Suppressor macrophage treated with lipopolysaccharide for 1 hour (primary cell): ENCODE results near the gene HEXA.

Experiments used
- DNase-seq, 3 donors: peaks; one replicate each; pipeline ENCODE4 v3.0.0-alpha.2; 2020 to 2022

The HEXA gene

GRCh38 chr15:72372361-72372760 is 3.5 kb downstream of the HEXA start:
- DNase-seq = no peak

- peak; percentile 63 to 91 (median 83) for DNase-seq
Observed at GRCh38 chr15:72369964-72370363, 5.8 kb downstream of the HEXA start.

DNA sequence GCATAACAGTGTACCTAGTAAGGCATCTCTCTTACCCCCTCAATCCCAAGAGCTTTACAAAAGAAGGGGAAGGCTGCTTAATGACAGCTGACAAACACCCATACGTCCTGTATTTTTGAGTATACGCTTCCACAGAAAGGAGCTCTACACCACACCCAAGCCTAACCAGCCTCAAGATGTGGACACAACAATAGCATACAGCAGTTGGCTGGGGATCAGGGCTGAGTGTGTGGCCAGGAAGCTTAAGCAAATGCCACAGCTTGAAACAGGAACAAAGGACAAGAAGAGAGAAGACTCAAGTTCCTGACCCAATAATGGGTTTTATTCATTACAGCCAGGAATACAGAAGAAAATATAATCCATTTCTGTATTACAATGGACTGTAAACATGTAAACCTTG is 6.9 kb downstream of the HEXA start:
- DNase-seq = peak; percentile 47 to 60 (median 53)

DNA sequence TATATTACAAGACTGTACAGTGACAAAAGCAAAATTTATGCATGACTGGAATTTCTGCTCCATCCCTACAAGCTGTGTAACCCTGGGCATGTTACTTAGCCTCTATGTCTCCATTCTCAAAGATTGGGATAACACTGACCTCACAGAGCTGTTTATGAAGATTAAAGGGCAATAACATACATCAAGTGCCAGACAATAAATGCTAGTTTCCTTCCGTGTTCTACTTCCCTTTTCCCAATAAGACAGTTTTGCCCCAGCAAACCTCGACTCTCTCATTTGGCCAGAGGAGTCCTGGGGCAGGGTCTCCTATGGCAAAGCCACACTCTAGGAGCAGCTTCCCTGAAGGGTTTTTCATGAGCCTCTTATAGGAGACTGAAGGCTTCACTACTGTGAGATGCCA is 7.5 kb downstream of the HEXA start:
- peak in 2 of 3 donors; percentile 39 to 40 for DNase-seq

GRCh38 chr15:72365844-72366243 is 10.0 kb downstream of the HEXA start:
- peak; percentile 70 to 76 (median 75) for DNase-seq

- peak in 2 of 3 donors; percentile 34 to 45 for DNase-seq
Observed at GRCh38 chr15:72361176-72361575, 14.6 kb downstream of the HEXA start.

DNA sequence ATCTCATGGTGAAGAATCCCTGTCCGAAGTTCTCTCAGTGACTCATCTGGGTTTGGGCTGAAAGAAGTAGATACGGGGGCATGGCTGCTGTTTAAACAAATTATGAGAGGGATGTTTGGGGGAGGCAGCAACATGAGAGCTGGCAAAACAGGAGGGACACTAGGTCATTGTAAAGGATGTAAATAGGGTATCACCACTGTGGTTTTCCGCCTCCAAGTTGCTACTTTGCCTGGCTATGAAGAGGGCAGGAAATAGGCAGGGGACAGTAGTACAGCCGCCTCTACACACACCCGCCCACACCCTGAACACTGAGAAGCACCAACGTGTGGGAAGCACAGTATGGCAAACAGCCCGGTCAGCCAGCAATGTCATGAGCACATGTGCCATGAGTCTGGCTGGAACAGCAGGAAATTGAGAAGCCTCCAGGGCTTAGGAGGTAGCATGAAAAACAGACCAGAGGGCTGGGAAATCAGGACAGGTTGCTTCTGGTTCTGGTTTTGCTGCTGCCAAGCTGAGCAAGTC is 17.1 kb downstream of the HEXA start:
- DNase-seq = peak; percentile 83 to 90 (median 86)

GRCh38 chr15:72358121-72358520 is 17.7 kb downstream of the HEXA start:
- DNase-seq = no peak

DNA sequence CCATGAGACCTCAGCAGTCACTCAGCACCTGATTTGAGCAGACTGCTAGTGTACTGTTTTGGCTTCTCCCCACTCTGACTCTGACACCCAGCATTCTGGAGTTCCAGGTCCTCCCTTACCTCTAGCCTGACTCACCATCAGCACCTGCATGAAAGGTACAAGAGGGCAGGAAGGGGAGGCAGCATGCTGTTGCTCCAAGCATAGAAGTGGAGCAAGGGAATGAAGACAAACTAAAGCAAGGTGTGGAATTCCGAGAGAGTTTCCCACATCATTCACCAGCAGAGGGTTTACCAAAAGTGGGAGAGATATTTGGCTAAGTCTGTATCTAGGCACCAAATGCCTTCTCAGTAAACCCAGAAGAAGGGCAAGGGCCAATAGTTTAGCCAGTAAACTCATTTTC is 21.3 kb downstream of the HEXA start:
- no peak for DNase-seq

DNA sequence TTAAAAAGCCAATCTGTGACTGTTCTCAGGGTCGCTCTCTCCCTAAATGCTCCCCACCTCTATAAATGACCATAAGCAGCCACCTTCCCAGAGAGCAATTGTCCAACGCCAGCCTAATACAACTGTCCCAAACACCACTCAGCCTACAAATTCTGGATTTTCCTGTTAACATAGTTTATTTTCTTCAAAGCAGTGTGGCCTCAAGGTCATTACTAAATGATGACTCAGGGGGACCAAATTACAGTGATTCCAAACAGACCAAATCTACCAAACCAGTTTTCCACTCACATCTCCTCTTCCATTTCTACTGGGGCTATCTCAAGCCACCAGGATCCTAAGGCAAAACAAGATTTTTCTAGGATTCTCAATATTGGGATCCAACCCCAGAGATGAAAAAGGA is 22.5 kb downstream of the HEXA start:
- no peak for DNase-seq

GRCh38 chr15:72345806-72346205 is 30.0 kb downstream of the HEXA start:
- DNase-seq = no peak

DNA sequence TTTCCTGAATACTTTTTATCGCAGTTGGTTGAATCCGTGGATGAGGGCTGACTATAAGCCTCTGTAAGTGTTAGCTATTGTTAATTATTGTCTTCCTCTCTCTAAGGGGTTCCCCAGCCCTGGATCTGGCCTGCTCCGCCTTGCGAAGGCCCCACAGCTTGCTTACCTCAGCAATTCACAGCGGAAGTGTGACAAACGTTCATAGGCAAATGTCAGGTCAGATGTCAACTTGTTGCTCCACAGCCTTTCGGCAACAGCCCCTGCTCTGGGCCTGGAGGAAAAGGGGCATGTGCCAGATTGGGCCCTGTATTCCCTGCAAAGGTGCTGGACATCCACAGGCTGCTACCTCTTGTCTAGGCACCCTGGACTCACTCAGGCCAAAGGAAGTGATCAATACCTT is 30.5 kb downstream of the HEXA start:
- peak in 1 of 3 donors; percentile 14 for DNase-seq

DNA sequence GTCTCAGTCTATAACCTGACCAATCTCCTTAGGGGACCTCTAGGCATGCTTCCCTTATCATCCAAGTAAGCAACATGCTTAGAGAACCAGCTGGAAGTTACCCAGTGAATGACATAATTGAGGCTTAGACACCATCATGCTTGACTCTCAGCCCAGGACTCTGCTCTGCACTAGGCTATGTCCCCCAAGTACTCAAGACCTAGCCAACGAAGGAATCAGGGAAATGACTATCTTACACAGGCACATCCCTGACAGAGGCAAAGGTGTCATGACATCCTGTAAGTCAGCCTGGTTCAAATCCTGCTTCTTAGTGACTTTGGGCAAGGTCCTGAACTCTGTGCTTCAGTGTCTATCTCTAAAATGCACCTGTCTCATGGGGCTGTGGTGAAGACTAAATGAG is 31.2 kb downstream of the HEXA start:
- no peak for DNase-seq

DNA sequence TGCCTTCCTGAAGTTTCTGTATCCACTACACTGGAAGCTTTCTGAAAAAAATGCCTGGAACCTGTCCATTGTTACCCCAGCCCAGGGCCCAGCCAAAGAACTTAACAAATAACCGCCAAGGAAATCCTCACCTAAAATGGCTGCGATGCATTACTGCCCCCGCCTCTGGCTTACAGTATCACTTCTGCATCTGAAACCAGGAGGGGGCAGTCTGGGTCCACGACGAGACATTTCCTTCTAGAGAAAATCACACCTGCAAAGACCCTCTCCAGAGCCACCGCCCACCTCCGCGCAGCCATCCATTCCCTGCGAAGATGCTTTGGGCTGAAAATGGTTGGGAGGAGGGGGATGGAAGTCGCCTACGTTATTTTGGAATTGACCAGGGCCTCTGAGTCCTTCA is 33.4 kb downstream of the HEXA start:
- peak; percentile 40 to 67 (median 50) for DNase-seq

DNA sequence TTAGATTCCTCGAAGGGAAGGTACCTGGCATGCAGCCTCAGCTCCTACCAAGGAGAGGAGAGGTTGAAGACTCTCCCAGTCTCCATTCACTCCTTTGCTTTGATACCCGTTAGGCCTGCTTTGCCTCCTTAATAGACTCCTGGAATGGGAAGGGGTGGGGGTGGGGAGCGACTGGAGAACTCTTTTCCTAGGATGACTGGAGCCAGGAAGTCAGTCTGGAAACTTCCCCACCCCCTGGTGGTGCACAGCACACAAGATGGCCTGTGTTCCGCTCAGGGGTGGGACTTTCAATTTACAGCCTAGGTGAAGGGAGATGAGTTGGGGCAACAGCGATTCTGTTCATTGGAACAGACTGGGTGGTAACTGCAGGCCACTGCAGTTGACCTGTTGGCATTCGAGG is 34.5 kb downstream of the HEXA start:
- no peak for DNase-seq

GRCh38 chr15:72340366-72340765 is 35.4 kb downstream of the HEXA start:
- DNase-seq = peak; percentile 31 to 56 (median 54)

GRCh38 chr15:72339777-72340177 is 36.0 kb downstream of the HEXA start:
- DNase-seq = peak; percentile 61 to 83 (median 75)

GRCh38 chr15:72338617-72339321 is 37.0 kb downstream of the HEXA start:
- peak; percentile 31 to 60 (median 49) for DNase-seq

GRCh38 chr15:72338148-72338547 is 37.7 kb downstream of the HEXA start:
- DNase-seq = no peak

DNA sequence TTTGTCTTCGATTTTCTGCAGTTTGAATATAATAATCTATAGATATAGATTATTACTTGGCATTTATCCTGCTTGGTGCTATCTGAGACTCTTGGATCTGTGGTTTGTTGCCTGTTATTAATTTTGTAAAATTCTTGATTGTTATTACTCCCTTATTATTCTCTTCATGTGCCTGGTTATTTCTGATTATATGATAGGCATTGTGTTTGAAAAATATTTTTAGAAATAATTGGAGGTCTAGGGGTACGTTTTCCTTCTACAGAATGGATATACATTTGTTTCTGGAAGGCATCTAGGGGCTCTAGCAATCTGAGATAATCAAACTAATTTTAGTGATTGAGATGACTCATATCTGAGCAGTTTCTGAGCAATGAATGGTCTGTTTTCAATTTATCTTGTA is 41.0 kb downstream of the HEXA start:
- no peak for DNase-seq

DNA sequence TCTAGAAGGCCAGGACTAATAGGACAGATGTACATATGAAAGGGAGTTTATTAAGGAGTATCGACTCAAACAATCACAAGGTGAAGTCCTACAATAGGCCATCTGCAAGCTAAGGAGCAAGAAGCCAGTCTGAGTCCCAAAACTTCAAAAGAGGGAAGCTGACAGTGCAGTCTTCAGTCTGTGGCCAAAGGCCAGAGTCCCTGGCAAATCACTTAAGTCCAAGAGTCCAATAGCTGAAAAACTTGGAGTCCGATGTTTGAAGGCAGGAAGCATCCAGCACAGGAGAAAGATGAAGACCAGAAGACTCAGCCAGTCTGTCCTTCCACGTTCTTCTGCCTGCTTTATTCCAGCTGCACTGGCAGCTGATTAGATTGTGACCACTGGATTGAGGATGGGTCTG is 44.8 kb downstream of the HEXA start:
- no peak for DNase-seq

- no peak for DNase-seq
Observed at GRCh38 chr15:72323752-72324151, 52.1 kb downstream of the HEXA start.

DNA sequence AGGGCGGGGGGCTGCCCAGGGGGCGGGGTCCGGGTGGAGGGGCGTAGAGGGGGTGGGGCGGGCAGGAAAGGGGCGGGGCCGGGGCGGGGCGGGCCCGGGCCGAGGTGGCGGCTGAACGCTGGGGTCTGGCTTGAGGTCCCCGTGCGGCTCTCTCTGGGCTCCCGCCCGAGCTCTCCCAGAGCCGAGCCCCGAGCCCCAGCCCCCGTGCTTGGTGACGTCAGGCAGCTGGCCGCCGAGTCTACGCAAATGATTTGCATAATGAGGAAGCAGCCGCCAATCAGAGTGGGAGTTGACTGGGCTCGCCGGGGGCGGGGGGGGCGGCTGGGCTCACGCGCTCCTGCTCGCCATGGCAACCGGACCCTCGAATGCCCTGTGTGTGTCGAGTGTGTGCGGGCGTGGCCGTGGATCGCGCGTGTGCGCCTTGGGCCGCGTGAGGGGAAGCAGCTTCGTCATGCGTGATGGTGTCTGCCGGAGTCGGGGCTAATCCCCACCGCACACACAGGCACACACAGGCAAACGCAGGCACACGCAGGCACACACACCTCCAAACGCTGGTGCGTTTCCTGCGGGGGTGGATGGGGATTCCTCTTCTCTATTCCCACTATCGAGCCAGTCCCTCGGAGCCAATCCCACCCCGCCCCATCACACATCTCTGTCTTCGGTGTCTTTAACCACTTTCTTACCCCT is 55.7 kb downstream of the HEXA start, which contains the start of gene CELF6:
CELF6 (minus strand) TSS at position 173 of the 687 bp plus-strand sequence. CDS start 283 bp downstream, outside the sequence.
- peak; percentile 84 to 94 (median 91) for DNase-seq

GRCh38 chr15:72319360-72319984 is 56.3 kb downstream of the HEXA start:
- DNase-seq = peak; percentile 70 to 92 (median 81)
